Suprapubic skin (tissue), 4 donors: ENCODE results near the gene S100A5. TPM values are rescaled to one million over a fixed set of nuclear protein-coding genes. Genes with fewer than 3 reads are reported as not detected.

Experiments used
- DNase-seq, 2 donors: peaks; one replicate each; pipeline ENCODE4 v3.0.0-alpha.2; 2019; ENCODE audit warnings: low spot score in 2 of 2
- H3K27ac ChIP-seq: fragments of 200-600 bp; sonication (generic); one replicate; pipeline ENCODE4 v1.5.1; 2019
- H3K27me3 ChIP-seq: fragments of 200-600 bp; sonication (generic); one replicate; pipeline ENCODE4 v1.5.1; 2019
- H3K36me3 ChIP-seq: fragments of 200-600 bp; sonication (generic); one replicate; pipeline ENCODE4 v1.5.1; 2019
- H3K4me1 ChIP-seq: fragments of 200-600 bp; sonication (generic); one replicate; pipeline ENCODE4 v1.5.1; 2019
- H3K4me3 ChIP-seq: fragments of 200-600 bp; sonication (generic); one replicate; pipeline ENCODE4 v1.5.1; 2019; ENCODE audit warnings: mild to moderate bottlenecking
- H3K9me3 ChIP-seq: fragments of 200-600 bp; sonication (generic); one replicate; pipeline ENCODE4 v1.5.1; 2019
- EP300 ChIP-seq: sonication (generic); formaldehyde crosslinking; IDR thresholded peaks from one replicate; pipeline ENCODE4 v1.6.1; 2017; ENCODE audit warnings: antibody characterized with exemption
- POLR2A ChIP-seq, 2 donors: fragments of 450-650 bp; IDR thresholded peaks; one replicate each; pipeline ENCODE4 v1.6.1; 2017; ENCODE audit warnings: antibody characterized with exemption in 2 of 2, mild to moderate bottlenecking in 2 of 2, moderate library complexity in 2 of 2
- POLR2AphosphoS5 ChIP-seq, 3 donors: sonication (generic); formaldehyde crosslinking; IDR thresholded peaks; one replicate each; pipeline ENCODE4 v1.6.1; 2017; ENCODE audit warnings: antibody characterized with exemption in 3 of 3
- WGBS: methylation state at CpG from one replicate; pipeline ENCODE4 v1.1.5; 2018; 5-methylcytosine and 5-hydroxymethylcytosine counted together
- total RNA-seq, 4 donors: library from RNA; depleted of rRNA; stranded (reverse); fragments of >200 nt; gene quantifications; one replicate each; pipeline ENCODE4 v1.1.0, GENCODE V29; 2016
- TF ChIP-seq, protein P1 (sequence below), 2 donors: fragments of 200-600 bp in 1 of 2; fragments of 450-650 bp in 1 of 2; sonication (generic) in 1 of 2; IDR thresholded peaks; one replicate each; pipeline ENCODE4 v1.5.1; 2016 to 2019; ENCODE audit warnings: antibody characterized with exemption in 2 of 2, mild to moderate bottlenecking in 1 of 2, moderate library complexity in 1 of 2

The S100A5 gene
- total RNA-seq, 4 donors from 2014 or later = not detected

DNA sequence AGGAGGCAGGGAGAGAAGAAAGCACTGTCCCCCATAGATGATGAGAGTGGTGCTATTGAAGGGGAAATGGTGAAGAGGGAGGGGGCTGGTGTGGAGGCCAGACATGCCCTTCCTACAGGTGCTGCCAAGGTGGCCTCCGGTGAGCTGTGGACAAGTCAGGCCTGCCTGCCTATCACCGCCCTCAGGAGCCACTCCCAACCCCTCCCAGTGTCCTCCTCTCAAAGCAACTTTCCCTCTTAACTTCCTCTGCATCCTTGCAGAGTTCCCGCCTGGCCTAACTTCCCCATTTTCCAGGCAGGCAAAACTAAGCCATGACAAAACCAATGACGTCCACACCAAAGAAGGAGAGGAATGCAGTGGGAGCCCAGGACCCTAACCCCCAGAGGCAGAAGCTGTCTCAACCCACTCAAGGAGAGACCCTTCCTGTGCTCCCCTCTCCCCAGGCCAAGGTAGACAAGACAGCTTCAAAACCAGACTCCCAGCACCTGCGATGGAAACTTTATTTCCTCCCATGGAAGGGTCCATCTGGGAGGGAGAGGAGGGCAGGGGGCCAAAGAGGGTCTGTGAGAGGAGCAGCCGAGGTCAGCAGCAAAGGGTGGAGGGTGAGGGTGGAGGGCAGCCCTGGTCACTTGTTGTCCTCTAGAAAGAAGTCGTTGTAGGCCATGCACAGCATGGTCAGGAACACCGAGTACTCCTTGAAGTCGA lies 3.9 kb downstream of the S100A5 start:
- no peaks in the 10 kb centered on the region for H3K9me3 ChIP-seq
- peaks cover 91% of the 10 kb centered on the region for H3K4me1 ChIP-seq
- DNase-seq = peak in 1 of 2 donors; percentile 76
- peak overlapping the region; percentile 99 for H3K27ac ChIP-seq
- H3K4me3 ChIP-seq = peak overlapping the region; percentile 80
- H3K36me3 ChIP-seq = no peaks in the 10 kb centered on the region
- 59% methylated on average over 7 of the region's 9 CpGs for WGBS
- no peaks in the 10 kb centered on the region for H3K27me3 ChIP-seq
- TF ChIP-seq, protein P1, sequence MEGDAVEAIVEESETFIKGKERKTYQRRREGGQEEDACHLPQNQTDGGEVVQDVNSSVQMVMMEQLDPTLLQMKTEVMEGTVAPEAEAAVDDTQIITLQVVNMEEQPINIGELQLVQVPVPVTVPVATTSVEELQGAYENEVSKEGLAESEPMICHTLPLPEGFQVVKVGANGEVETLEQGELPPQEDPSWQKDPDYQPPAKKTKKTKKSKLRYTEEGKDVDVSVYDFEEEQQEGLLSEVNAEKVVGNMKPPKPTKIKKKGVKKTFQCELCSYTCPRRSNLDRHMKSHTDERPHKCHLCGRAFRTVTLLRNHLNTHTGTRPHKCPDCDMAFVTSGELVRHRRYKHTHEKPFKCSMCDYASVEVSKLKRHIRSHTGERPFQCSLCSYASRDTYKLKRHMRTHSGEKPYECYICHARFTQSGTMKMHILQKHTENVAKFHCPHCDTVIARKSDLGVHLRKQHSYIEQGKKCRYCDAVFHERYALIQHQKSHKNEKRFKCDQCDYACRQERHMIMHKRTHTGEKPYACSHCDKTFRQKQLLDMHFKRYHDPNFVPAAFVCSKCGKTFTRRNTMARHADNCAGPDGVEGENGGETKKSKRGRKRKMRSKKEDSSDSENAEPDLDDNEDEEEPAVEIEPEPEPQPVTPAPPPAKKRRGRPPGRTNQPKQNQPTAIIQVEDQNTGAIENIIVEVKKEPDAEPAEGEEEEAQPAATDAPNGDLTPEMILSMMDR (IDR thresholded peaks at IDR 0.05) = no peak
- TF ChIP-seq EP300 = no peak
- no peak for TF ChIP-seq POLR2A (IDR thresholded peaks at IDR 0.05)
- TF ChIP-seq POLR2AphosphoS5 (IDR thresholded peaks at IDR 0.05) = no peak

DNA sequence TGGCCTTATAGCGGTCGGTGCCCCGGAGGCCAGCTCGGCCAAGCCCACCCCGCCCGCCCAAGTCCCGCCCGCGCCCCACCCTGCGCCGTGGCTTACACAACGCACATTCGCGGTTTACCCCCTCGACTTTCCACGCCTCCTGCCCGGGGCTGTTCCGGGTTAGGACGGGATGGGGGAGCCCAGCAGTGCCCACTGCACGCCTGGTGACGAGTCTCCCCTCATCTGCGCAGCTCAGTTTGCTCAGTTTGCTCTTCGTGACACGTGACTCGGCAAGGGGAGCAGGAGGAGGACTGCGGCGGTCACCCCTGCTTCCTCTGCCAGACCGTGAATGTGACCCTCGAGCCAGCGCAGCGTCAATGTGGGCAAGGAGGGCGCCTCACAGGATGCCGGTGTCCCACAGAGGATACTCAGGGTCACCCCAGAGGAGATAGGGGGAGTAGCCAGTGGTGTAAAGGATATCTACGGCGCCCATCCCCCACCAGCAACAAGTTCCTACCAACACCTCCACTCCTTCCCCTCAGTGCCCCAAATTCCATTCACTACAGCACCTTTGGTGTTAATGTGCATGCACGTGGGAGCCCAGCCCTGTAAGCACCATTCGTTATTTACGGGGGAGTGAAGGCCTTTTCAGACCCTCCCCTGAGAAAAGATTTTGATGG lies 4.6 kb downstream of the S100A5 start:
- H3K9me3 ChIP-seq = no peaks in the 10 kb centered on the region
- no peaks in the 10 kb centered on the region for H3K36me3 ChIP-seq
- H3K4me3 ChIP-seq = peak overlapping the region; percentile 80
- under 1% methylated on average over 22 of the region's 38 CpGs for WGBS
- DNase-seq = peak; percentile 96
- H3K27ac ChIP-seq = peak overlapping the region; percentile 99
- no peaks in the 10 kb centered on the region for H3K27me3 ChIP-seq
- TF ChIP-seq POLR2AphosphoS5 (IDR thresholded peaks at IDR 0.05) (peak; percentile 14 to 53 (median 41)), POLR2A (IDR thresholded peaks at IDR 0.05) (peak in 1 of 2 donors; percentile 13)
- TF ChIP-seq, protein P1 (IDR thresholded peaks at IDR 0.05) = no peak
- peaks cover 88% of the 10 kb centered on the region for H3K4me1 ChIP-seq

DNA sequence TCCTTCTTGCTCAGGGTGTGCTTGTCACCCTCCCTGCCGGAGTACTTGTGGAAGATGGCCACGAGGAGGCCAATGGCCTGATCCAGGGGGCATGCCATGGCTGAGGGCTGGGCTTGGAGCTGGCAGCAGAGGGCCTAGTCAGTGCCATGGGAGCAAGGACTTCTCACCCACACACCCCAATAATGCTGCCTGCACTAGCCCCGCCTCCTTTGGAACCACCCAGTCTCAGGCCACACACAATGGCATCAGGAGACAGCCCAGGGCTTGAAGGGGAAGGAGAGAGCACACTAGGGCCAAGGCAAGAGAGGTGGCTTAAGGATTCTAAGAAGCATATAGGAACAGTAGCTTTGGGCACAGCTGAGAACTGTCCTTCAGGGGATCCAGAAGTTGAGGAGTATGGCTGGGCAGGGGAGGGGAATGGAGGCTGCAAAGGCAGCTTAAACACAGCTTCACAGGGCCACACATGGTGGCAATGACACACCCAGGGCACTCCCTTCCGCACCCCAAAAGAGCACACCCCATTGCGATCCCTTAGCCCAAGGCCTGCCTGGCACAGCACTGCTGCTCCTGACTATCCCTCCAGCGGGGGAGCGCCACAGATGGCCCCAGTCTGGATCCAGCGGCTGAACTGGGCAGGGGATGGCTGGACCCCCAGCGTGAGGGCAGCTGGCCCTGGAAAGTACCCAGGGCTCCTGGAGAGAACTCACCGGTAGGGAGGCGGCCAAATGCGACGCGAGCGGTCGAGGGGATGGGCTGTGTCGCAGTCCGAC lies 5.3 kb downstream of the S100A5 start, which contains the start of gene S100A6:
S100A6 (minus strand) TSS at position 750 of the 770 bp plus-strand sequence; CDS start at position 98, 652 bp downstream.
- DNase-seq = peak in 1 of 2 donors; percentile 88
- H3K9me3 ChIP-seq = no peaks in the 10 kb centered on the region
- 8% methylated on average over 8 of the region's 18 CpGs for WGBS
- H3K4me3 ChIP-seq = peak within 1 kb of the TSS; percentile 80
- H3K4me1 ChIP-seq = peaks cover 81% of the 10 kb centered on the region
- H3K27ac ChIP-seq = peak within 1 kb of the TSS; percentile 99
- peak; percentile 57 to 69 (median 57) for TF ChIP-seq POLR2AphosphoS5 (IDR thresholded peaks at IDR 0.05)
- TF ChIP-seq EP300 = no peak
- TF ChIP-seq, protein P1 (IDR thresholded peaks at IDR 0.05) = peak in 1 of 2 donors; percentile 18
- peak in 1 of 2 donors; percentile 91 for TF ChIP-seq POLR2A (IDR thresholded peaks at IDR 0.05)
- no peaks in the 10 kb centered on the region for H3K36me3 ChIP-seq
- no peaks in the 10 kb centered on the region for H3K27me3 ChIP-seq

DNA sequence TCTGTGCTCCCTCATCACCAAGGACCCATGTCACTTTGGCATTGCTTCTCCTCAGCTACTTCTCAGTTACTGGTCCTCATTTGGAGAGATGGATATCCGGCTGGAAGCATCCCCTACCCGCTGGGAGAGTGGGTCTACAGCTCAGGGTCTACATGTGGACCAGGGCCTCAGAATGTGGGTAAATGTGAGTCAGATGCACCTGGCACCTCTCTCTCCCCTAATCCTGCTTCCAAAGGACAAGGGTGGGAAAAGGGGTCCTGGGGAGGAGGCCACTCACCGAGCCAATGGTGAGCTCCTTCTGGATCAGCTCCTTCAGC lies 5.9 kb downstream of the S100A5 start:
- 80% methylated on average over 3 of the region's 3 CpGs for WGBS
- no peak for DNase-seq
- H3K9me3 ChIP-seq = no peaks in the 10 kb centered on the region
- TF ChIP-seq, protein P1 (IDR thresholded peaks at IDR 0.05) = no peak
- no peak for TF ChIP-seq EP300
- TF ChIP-seq POLR2A (IDR thresholded peaks at IDR 0.05) = no peak
- TF ChIP-seq POLR2AphosphoS5 (IDR thresholded peaks at IDR 0.05) = no peak
- H3K27me3 ChIP-seq = no peaks in the 10 kb centered on the region
- H3K4me3 ChIP-seq = peak overlapping the region; percentile 80
- H3K27ac ChIP-seq = peak overlapping the region; percentile 99
- no peaks in the 10 kb centered on the region for H3K36me3 ChIP-seq
- H3K4me1 ChIP-seq = peaks cover 76% of the 10 kb centered on the region
